ENCODE data around the gene GSAP.

Gene GSAP

DNA sequence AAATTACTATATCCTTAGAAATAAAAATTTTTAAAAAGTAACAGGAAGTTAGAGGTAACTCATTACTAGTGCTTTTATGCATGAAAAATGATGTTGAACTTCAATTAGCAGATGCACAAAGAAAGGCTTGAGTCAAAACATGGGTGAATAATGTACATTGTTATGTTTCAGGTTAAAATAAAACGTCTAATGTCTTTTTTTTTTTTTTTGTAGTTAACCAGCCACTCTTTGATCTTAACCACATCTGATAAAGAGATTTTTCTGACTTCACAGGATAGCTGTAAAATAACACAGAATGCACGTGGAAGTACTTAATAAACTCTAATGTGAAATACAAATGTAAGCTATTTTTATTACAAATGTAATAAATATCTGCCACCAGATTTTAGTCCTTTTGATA, 61.7 kb downstream of the GSAP start:
- no peaks in the 10 kb centered on the region for H3K4me1 ChIP-seq
- H3K4me2 ChIP-seq (ENCODE audit: low read length) = no peak overlapping the region
- no peak overlapping the region for H3K9ac ChIP-seq
- H3K4me3 ChIP-seq (ENCODE audit: low read depth, low read length) = no peak overlapping the region
- no peak overlapping the region for H3K27ac ChIP-seq
- H3K36me3 ChIP-seq (ENCODE audit: control insufficient read depth, insufficient read depth, low read length) = no peaks in the 10 kb centered on the region
- H2AFZ ChIP-seq = no peak overlapping the region
- TF ChIP-seq CTCF (IDR thresholded peaks at IDR 0.05) = no peak
- no peaks in the 10 kb centered on the region for H3K9me3 ChIP-seq (ENCODE audit: control insufficient read depth, low read length)
- H3K27me3 ChIP-seq (ENCODE audit: control insufficient read depth, insufficient read depth, low read length) = no peaks in the 10 kb centered on the region
- H3K79me2 ChIP-seq = no peaks in the 10 kb centered on the region

DNA sequence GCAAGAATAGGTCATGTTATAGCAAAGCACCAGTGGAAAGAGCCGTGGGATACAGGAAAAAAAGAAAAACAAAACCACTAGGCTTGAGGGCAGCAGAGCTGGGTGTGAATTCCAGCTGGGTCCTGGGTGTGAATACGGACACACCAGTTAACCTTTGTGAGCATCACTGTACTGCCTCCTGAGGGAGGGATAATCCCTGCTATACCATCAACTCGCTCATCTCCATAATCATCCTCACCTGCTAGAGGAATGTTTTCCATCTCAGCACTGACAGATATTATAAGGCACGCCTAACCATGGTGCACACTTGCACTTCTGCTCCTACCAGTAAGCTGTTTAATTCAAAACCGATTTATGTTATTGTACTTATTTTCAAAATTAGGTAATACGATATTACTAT, 62.2 kb downstream of the GSAP start:
- H3K9ac ChIP-seq = no peak overlapping the region
- H3K9me3 ChIP-seq (ENCODE audit: control insufficient read depth, low read length) = no peaks in the 10 kb centered on the region
- no peak overlapping the region for H3K4me3 ChIP-seq (ENCODE audit: low read depth, low read length)
- no peaks in the 10 kb centered on the region for H3K4me1 ChIP-seq
- TF ChIP-seq CTCF (IDR thresholded peaks at IDR 0.05) = no peak
- H3K27ac ChIP-seq = no peak overlapping the region
- no peaks in the 10 kb centered on the region for H3K27me3 ChIP-seq (ENCODE audit: control insufficient read depth, insufficient read depth, low read length)
- no peaks in the 10 kb centered on the region for H3K36me3 ChIP-seq (ENCODE audit: control insufficient read depth, insufficient read depth, low read length)
- no peak overlapping the region for H3K4me2 ChIP-seq (ENCODE audit: low read length)
- H2AFZ ChIP-seq = no peak overlapping the region
- no peaks in the 10 kb centered on the region for H3K79me2 ChIP-seq

DNA sequence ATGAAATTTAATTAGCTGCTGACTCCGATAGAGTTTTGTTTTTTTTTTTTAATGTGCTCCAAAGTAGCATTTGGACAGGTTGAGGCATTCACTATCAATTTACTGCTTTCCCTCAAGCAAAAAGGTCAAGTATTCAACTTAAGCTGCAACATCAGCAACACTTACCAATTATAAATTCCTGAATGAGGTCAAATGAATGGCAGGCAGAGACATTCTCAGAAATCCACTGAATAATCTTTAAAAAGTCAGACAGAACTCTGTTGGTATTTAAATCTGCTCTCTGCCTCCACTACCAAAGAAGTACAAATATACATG, 62.8 kb downstream of the GSAP start:
- no peaks in the 10 kb centered on the region for H3K4me1 ChIP-seq
- no peak overlapping the region for H3K9ac ChIP-seq
- H3K79me2 ChIP-seq = no peaks in the 10 kb centered on the region
- no peak overlapping the region for H3K27ac ChIP-seq
- H3K36me3 ChIP-seq (ENCODE audit: control insufficient read depth, insufficient read depth, low read length) = no peaks in the 10 kb centered on the region
- no peak overlapping the region for H2AFZ ChIP-seq
- H3K27me3 ChIP-seq (ENCODE audit: control insufficient read depth, insufficient read depth, low read length) = no peaks in the 10 kb centered on the region
- no peak overlapping the region for H3K4me3 ChIP-seq (ENCODE audit: low read depth, low read length)
- no peaks in the 10 kb centered on the region for H3K9me3 ChIP-seq (ENCODE audit: control insufficient read depth, low read length)
- no peak for TF ChIP-seq CTCF (IDR thresholded peaks at IDR 0.05)
- H3K4me2 ChIP-seq (ENCODE audit: low read length) = no peak overlapping the region

GRCh38 chr7:77352665-77353406, 63.3 kb downstream of the GSAP start:
- H3K4me1 ChIP-seq = no peaks in the 10 kb centered on the region
- no peaks in the 10 kb centered on the region for H3K79me2 ChIP-seq
- H3K27ac ChIP-seq = no peak overlapping the region

More at GRCh38 chr7:77352665-77353406, 63.3 kb downstream of the GSAP start:
- H3K9me3 ChIP-seq (ENCODE audit: control insufficient read depth, low read length) = no peaks in the 10 kb centered on the region
- no peaks in the 10 kb centered on the region for H3K27me3 ChIP-seq (ENCODE audit: control insufficient read depth, insufficient read depth, low read length)
- no peak overlapping the region for H3K9ac ChIP-seq
- no peak for TF ChIP-seq CTCF (IDR thresholded peaks at IDR 0.05)
- H3K4me3 ChIP-seq (ENCODE audit: low read depth, low read length) = no peak overlapping the region
- H2AFZ ChIP-seq = no peak overlapping the region
- H3K4me2 ChIP-seq (ENCODE audit: low read length) = no peak overlapping the region
- H3K36me3 ChIP-seq (ENCODE audit: control insufficient read depth, insufficient read depth, low read length) = no peaks in the 10 kb centered on the region

Data from parathyroid adenoma (tissue), 2 donors.